ENCODE data around the gene LAMTOR5.
"Not testable (repeated sequence)": the region's sequence is repeated elsewhere in the genome, so short reads cannot be mapped to it uniquely, and the experiment has no call there.

Gene LAMTOR5

DNA sequence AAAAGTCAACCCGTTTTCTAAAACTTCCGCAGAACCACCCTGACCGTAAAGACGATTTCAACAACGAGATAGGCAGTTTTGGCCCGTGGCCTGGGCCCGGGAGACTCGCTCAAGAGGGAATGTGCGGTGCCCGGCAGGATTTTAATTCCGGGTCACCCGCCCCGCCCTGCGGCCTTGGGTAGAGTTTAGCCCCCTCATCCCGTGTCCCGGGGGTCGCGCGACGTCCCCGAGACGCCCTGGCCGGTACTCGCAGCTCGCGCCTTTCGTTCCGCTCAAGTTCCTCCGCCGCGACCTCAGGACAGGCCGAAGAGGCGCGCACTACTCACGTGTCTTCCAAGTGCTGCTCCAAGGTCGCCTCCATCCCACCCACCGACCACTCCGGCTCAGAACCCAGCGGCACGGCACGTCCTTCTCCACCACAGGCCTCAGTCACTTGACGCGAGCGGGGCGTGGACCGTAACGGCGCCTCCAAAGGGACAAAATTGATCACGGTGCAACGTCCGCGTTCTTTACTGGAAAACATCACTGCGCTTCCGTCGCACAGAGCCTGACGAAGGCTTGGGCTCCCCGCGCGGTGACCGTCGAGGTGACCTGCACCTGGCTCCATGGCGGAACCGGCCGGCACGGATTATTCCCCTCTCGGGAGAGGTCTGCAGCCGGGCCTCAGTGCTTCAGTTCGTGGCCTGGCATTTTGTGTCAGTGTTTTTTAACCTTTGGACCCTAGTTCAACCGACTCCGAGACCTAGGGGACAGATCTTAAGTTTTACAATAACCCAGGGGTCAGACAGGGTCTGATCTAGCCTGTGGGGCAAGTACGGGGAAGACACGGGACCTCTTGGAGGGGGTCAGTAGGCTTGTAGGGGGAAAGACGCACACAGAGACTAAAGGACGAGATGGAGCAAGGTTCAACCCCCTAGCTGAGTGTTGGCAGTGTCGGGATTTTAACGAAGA is at the start of gene LAMTOR5:
TSS of gene LAMTOR5 (minus strand) at position 435 of the 951 bp plus-strand sequence. CDS start at position 361, 74 bp downstream.
- peak; percentile 81 for DNase-seq

DNA sequence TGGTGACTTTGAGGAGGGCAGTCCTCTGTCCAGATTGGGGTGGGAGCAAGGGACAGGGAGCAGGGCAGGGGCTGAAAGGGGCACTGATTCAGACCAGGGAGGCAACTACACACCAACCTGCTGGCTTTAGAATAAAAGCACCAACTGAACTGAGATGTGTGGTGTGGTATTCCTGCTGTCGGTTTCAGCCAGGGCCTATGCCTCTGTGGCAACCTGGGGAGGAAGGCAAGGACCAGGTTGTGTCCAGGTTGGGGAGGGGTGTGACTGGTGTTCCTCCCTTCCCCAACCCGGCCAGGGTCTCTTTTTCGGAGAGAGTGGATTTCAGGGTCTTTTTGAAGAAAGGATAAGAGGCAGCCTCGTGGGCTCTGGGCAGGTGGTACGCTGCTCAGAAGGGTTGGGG is 49.7 kb upstream of the LAMTOR5 start:
- no peak for DNase-seq

DNA sequence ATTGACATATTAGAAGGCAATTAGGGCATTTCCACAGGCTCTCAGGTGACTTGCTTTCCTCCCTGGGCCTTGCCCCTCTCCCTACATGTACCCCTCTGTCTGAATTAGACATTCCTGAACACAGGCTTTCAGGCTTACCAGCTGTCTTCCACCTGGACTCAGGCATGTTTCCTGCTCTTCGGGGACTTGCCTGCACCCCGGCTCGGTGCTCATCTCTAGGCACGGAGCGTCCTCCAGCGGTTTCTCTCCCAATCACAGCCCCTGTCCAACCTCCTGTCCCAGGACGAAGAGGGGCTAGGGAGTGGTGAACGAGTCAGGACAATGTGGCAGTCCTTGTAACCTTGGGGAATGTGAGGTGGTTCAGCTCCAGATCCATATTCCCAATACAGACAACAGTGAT is 47.7 kb upstream of the LAMTOR5 start:
- no peak for DNase-seq

DNA sequence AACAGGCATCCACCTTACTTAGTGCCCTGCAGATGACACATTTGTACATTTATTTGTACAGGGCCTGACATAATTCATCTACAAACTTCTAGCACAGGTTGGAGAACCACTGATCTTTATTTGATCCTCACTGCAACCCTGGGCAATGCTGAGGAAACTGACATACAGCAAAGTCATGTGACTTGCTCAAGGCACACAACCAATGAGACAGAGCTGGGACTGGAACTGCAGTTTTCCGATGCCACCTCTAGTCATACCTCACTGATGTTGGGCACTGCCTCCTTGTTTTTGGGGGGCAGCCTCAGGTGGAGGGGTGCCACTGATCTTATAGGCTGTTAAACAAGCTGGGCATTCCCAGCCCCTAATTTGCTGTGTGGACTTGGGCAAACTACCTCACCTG is 46.8 kb upstream of the LAMTOR5 start:
- no peak for DNase-seq

DNA sequence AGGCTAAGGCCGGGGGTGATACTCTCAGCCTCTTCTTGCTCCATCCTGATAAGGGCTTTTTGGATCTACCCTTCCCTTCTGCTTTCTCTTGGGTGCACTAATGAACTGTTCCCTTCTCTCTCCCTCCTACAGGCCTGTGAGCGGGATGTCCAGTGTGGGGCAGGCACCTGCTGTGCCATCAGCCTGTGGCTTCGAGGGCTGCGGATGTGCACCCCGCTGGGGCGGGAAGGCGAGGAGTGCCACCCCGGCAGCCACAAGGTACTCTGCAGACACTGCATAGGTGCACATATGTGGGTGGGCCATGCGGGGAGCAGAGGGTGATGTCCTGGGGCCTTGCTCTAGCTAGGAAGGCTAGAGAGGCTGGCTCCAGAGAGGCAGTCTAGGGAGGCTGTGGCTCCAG is 46.3 kb upstream of the LAMTOR5 start:
- no peak for DNase-seq

DNA sequence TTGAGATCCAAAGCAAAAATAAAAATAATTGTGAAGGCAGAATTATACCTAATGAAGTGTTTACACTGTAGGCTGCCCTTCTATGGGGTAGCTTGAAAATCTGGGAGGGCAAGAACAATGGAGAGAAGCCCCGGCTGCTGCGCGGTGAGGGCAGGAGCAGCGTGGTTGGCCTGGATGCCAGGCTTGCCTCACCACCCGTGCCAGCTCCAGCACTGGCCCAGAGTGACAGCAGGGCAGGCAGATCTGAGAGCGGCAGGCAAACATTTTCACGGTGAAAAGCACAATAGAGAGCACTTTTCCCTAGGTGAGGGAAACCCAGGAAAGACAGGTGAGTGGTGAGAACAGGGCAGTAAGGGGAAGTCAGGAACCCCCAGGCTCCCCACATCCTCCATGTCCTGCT is 44.8 kb upstream of the LAMTOR5 start:
- DNase-seq: no peak

DNA sequence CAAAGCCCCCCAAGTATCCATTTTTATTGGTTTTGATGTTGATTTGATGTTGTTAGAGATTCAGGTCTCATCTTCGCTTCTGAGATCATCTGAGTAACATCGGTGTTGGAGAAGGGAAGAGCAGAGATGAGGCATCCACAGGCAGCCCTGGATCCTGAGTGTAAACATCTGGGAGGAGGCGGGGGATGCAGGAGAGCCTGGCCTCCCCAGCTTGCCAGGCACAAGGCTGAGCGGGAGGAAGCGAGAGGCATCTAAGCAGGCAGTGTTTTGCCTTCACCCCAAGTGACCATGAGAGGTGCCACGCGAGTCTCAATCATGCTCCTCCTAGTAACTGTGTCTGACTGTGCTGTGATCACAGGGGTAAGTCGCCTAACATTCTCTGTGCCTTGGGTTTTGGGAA is 43.4 kb upstream of the LAMTOR5 start, which contains the start of gene PROK1:
TSS of gene PROK1 (plus strand) at position 221 of the 400 bp plus-strand sequence. CDS start at position 289, 68 bp downstream.
- no peak for DNase-seq

DNA sequence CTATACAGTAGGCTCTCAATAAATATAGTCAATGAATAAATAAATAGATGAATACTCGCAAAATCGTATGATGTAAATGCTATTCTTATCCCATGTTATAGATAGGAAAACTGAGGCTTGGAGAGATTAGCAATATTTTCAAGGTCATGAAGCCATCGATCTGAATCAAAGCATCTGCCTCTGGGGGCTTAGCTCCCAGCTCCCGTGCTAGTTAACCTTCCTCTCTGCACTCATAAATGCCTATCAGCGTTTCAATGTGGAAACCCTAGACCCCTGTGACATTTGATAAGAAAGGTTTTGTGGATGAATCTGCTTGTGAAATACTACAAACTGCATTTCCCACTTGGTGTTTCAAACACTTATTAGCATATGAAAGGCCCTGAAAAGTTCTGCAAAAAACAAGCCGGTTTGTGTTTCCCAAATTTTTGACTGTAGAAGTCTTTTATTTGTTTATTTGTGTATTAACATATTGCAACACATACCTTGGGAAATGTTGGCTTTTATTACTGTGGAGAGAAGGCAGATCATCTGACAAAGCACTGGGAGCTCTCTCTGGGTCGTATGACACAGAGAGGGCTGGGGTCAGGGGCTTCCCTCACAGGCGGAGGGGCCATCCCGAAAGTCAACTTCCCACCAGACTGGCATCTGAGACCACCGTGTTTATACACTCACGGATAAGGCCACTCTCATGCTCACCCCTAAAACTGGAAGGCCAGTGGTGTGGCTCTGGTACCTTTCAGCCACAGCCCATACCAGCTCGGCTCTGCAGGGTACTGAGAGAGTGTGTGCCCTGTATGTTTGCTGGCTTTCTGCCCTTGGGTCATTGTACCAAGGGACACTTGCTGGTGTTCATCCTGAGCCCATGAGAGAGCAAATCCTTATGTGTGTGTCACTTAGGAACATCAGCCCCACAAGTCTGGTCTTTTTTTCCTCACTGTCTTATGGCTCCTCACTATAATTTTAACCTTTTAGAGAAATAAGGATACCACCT is 42.5 kb upstream of the LAMTOR5 start:
- no peak for DNase-seq

DNA sequence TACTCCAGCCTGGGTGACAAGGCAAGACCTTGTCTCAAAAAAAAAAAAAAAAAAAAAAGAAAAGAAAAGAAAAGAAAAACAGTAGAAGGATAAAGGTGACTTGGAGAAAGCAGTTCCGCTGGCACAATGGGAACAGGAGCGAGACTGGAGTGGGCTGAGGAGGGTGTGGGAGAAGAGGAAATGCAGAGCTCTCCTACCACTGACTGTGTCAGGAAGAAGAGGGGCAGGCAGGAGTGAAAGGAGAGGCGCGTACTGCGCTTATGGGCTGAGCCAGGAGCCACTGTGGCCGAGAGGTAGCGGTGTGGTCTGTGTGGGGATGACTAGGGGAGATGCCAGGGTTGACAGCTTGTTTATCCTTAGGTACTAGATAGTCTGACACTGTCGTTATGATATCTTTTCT is 37.1 kb upstream of the LAMTOR5 start:
- DNase-seq: no peak

DNA sequence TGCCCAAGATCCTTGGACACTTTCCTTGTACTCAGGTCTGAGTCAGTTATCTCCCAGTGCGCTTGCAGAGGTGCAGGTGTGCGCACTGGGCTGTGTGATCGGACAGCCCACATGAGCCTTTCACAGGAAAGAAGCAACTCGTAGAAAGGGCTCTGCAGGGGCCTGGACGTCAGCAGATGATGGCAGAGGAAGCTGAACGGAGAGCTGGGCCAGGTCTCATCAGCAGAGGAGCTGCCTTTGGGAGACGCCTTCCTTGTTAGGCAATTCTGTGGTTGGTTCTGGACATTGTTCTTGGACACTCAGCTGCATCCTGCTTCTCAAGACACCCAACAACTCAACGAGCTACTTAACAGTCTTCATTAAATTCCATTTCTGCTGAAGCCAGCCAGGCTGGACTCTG is 36.0 kb upstream of the LAMTOR5 start:
- no peak for DNase-seq

DNA sequence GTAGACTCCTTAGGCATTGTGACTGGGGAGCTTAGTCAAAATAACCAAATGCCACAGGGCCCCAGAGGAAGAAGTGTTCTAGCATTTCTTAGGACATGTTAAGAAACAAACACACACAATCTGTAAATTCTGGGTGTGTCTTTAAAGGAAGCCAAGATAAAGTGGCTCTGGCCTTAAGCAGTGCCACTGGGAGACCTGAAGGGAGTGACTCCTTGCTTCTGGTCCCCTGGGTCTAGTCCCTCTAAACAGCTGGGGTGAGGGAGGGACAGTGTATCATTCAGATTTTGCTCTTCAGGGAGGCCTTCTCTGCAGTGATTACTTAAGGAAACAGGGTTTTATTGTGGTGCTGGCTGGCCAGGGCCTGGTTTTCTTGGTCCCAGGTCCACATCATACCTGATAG is 34.4 kb upstream of the LAMTOR5 start:
- no peak for DNase-seq

DNA sequence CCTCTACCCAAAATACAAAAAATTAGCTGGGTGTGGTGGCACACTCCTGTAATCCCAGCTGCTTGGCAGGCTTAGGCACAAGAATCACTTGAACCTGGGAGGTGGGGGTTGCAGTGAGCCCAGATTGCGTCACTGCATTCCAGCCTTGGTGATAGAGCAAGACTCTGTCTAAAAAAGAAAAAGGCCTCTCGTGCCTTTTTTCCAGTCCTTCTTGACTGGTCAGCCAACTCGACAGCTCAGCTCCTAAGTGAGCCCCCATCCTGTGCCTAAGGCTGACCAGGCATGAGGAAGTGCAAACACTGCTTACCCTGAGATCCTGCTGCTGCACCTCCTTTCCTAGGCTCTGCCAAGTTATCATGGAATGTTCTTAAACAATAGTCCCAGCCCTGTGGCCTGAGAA is 33.4 kb upstream of the LAMTOR5 start:
- no peak for DNase-seq

DNA sequence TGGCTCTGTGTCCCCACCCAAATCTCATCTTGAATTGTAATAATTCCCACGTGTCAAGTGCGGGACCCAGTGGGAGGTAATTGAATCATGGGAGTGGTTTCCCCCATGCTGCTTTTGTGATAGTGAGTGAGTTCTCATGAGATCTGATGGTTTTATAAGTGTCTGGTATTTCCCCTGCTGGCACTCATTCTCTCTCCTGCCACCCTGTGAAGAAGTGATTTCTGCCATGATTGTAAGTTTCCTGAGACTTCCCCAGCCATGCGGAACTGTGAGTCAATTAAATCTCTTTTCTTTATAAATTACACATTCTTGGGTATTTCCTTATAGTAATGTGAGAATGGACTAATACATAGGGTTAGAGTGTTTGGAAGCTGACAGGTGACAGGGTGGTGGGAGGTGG is 32.4 kb upstream of the LAMTOR5 start:
- not testable (repeated sequence) for DNase-seq

DNA sequence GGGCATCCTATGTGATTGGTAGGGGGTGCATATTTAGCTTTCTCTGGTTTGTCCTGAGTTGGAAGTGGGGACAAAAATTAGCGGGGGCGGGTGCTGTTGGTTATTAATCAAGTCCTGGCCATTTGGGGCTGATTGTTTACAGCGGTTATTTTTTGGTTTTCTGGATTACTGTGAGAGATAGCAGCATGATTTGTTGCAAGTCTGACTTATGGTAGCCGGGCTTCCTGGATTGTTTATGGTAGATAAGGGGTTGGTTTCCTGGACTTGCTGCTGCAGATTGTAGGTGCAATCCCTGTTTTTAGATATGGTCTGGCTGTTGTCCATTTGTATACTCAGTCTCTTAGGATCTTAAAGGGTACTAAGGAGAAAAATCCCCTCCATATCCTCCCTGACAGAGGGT is 31.4 kb upstream of the LAMTOR5 start:
- DNase-seq: no peak

DNA sequence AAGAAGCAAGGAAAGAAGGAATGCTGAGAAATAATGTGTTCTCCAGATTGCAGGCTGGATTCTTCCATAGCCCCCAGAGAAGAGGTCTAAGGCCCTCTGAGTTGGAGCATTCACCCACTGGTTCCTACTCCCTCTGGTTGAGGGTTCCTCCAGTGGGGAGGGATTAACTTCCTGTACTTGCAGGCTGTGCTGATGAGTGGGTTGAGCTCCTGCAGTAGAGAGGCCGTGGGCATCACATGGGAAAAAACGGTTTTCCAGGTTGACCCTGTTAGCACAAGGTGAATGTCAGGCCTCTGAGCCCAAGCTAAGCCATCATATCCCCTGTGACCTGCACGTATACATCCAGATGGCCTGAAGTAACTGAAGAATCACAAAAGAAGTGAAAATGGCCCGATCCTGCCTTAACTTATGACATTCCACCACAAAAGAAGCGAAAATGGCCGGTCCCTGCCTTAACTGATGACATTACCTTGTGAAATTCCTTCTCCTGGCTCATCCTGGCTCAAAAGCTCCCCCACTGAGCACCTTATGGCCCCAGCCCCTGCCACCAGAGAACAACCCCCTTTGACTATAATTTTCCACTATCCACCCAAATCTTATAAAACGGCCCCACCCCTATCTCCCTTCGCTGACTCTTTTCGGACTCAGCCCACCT is 30.3 kb upstream of the LAMTOR5 start:
- DNase-seq: not testable (repeated sequence)

DNA sequence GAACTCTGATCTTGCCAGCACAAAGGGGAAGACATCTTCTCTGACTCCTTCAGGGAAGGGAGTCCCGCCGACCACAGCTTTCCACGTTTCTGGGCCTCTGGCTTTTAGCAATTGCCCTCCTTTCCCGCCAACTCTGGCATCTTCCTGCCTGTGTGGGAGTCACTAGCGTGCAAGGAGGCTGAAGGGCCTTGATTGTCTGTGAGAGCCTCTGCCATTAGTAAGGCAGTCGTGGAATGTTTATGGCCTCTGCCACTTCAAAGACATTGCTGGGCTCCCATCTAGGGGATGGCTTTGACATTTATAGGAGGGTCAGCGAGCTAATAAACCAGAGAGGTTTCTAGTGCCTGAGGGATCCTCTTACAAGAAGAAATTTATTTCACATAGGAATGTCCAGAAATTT is 29.1 kb upstream of the LAMTOR5 start:
- DNase-seq: no peak

DNA sequence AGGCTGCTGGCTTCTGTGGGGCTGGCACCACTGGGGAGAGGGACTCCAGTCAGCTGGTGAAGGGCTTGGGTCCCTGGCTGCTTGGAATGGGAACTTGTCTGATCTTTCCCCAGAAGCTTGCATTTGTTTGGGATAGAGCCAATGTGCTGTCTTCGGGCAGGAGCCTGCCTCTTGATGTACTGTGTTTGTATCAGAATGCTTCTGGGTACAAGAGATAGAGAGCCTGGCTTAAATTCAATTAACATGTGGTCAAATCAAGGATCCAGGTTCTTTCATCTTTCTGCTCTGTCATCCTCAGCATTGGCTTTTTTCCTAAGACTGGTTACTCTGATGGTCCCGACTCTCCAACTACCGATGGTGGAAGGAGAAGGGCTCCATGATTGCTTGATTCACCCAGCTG is 27.5 kb upstream of the LAMTOR5 start:
- DNase-seq: no peak

DNA sequence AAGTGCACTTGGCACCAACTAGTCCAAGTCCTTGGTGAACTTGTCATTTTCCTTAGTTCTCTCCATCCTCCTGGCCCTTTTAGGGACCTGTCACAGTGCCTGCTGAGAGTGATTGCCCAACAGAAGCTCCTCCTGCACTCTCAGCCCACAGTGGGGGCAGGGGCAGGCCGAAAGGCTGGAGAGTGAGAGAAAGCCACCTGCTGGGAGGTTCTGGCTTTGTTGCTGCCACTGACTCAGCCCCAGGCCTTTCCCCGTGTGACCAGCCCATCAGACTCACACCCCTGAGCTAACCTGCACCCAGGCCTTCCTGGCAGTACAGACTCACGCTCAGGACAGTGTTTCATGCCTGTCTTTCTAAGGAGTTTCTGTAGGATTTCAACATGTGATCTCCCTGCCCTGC is 26.3 kb upstream of the LAMTOR5 start:
- no peak for DNase-seq

DNA sequence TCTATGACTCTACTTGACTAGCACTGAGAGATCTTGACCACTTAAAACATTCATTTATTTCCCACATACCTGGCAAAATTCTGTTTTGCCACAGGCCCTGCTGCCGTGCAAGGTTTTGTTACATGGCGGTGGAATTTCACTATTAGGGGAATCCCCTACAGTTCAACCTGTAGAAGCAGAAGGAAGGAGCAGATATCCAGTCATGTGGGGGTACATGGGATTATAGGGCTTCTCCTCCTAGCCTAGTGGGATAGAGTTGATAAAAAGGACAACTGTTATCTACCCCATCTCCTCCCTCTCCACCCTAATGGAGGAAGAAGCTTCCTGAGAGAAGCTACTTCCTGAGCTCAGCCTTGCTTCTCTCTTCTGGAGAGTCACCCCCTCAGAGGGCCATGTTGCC is 25.7 kb upstream of the LAMTOR5 start:
- no peak for DNase-seq

DNA sequence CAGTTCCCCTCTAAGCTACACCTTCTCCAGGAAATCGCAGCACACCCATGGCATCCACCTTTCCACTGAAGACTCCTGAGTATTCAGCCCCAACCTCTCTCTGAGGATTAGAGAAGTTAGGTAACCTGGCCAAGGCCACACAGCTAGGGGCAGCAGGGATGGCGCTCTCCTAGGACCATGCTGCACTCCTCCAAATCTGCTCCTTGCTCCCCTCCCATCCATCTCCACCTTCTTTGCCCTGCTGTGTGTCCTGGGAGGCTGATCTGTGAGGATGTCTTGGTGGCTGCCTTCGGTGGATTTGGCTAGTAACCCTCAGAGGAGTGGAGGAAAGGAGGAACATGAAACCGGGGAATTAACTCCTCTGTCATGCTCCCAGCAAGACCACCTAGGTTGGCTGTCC is 23.4 kb upstream of the LAMTOR5 start:
- no peak for DNase-seq

DNA sequence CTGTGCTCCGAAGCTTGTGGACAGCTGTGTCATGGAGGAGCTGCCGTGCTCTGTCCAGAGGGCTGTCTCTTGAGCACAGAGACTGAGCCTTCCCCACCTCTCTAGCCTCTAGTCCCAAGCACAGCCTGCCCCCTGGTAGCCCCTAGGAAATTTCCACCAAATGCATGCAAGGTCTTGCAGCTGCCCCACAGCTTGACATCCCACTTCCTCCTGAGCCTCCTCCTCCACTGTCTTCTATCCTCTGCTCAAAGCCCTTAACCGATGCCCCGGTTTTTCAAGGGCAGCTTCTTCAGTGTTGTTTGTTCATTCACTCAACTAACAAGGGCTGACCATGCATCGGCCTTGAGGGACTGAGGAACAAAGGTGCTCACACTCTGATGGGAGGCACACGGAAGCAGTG is 22.9 kb upstream of the LAMTOR5 start:
- no peak for DNase-seq

DNA sequence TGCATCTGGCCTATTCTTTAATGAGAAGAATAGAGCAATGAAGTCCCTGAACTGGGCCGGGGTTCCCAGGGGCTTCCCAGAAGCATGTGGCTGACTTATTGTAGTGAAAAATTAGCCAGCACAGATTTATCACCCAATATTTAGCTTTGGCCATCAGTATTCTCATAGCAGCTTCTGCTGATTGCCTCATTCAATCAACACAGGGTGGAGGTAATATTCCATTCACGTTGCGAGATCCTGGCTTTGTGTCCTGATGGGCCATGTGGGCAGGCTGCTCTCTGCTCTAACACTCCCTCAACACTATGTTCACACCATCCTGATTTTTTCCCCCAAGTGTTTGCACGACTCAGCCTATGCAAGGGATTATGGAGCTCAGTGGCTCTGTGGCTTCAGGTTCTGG is 21.5 kb upstream of the LAMTOR5 start:
- no peak for DNase-seq

DNA sequence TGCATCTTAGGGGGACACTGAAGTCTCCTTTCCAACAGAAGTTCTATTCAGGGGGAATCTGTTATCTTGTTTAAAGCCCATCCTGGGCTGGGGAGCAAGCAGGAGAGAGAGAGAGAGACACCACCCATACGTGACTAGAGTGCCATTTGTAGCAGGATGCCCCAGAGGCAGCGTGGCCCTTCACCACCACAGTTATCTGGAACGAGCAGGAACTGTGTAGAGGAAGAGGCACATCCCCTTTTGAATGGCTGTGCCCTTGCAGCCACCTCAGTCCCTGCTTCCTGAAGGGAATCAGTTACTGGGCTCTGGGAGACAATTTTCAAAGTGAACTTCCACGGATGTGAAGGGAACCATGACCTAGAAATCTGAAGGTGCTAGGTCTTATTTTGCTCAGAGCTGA is 19.4 kb upstream of the LAMTOR5 start:
- no peak for DNase-seq
